Stimulated activated CD8-positive, alpha-beta memory T cell treated with anti-CD3 and anti-CD28 coated beads, Interleukin-15, amount 100 ng/mL, for 24 hours (primary cell): ENCODE measurements around the gene PCBP1.
"Not testable (repeated sequence)": the region's sequence is repeated elsewhere in the genome, so short reads cannot be mapped to it uniquely, and the experiment has no call there.

Experiments
- DNase-seq: peaks from one replicate; pipeline ENCODE4 v3.0.0-alpha.2; 2020; ENCODE audit warnings: low read depth

Gene PCBP1

GRCh38 chr2:70081221-70081620 lies 6.1 kb upstream of the PCBP1 start:
- no peak for DNase-seq

DNA sequence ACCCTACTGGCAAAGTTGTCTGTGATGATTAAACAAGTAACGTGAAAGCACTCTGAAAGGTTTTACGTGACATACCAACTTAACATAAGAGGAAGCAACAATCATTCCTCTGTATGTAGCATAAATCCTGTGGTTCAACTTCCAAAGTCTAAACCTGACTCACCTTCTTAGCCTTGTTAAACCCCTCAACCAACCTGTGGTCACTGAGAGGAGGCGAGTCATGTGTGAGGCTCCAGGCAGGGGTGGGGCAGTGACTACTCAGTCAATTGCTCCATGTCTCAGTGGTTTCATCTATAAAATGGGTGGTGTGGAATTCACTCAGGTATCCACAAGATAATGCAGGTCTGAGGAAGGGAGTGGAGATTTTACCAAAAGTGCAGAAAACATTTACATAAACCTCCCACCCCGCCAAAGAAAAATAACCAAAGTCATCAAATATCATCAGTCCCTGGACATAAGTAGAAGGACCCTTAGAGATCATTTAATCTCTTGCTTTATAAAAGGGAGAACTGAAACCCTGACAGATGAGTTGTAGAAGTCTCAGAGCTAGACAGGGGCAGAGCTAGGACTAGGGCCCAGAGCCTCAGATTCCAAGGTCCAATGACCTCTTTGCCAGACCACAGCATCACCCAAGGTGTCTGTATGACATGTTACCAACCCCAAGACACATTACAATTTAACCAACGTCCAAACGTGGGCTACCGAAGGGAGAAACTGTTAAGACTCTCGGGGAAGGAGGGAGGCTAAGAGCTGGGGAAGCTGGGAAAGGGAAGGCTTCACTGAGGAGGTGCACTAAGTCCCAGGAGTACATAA lies 3.7 kb upstream of the PCBP1 start:
- DNase-seq = no peak

DNA sequence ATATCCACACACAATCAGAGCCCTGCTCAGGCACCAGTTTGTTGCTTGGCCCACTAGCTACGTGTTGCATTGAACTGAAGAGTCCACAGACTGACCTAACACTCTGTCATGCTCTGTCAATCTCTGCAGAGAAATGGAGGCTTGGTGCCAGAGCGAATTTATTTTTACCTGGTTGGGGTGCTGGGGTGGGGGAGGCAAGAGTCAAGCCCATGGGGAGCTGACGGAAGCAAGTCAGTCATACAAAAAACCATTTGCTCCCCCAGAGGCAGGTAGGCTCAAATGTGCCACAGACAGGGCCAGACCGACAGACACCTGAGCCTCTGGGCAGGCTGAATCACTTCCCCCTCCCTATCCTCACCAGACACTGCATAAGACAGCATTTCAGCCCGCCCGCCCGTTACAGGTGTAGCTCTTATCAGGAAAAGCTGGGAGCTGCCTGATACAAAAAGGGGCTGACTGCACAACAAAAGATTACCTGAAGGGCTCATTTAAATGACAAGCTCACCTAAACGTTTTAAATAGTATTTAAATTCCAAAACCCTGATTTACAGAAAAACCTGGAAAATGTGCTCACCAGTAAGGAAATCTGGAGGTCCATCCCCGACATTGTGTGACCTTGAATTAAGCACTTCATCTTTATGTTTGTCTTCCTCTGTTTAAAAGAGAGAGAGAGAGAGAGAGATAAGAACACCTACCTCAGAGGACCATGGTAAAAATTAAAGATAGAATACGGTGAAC lies 2.1 kb upstream of the PCBP1 start:
- DNase-seq = no peak

GRCh38 chr2:70085711-70086277 lies 1.5 kb upstream of the PCBP1 start:
- no peak for DNase-seq

DNA sequence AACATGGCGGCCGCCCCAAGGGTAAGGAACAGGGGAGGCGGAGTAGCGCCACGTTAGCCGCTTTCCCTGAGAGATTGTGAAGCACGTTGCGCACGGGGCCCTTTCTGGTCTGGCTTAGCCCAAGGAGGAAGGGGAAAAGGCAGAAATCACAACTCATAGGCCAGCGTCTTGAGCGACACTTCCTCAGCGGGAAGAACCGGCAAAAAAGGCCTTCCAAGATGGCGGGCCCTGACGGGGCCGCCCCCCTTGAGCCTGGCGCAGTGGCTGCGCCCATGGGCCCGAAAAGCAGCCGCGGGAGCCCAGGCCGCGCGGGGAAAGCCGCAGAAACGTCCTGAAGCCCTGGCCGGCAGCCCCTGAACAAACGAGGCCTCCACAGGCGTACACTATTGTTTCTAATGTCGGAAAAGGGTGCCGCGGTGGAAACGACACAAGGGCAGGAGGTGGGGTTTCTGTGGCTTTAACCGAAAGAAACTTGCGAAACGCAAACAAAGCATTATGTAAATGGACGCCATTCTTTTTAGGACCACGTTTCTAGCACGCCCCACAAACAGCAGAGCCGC lies 919 bp upstream of the PCBP1 start:
- peak; percentile 50 for DNase-seq

GRCh38 chr2:70087702-70088597 lies 673 bp downstream of the PCBP1 start:
- DNase-seq = peak; percentile 34

GRCh38 chr2:70088598-70089219 lies 1.4 kb downstream of the PCBP1 start:
- no peak for DNase-seq

GRCh38 chr2:70089220-70089982 lies 2.1 kb downstream of the PCBP1 start:
- no peak for DNase-seq

- no peak for DNase-seq
These were observed 2.8 kb downstream of the PCBP1 start for GRCh38 chr2:70089983-70090525.

- no peak for DNase-seq
These were observed 3.5 kb downstream of the PCBP1 start for GRCh38 chr2:70090706-70091334.

DNA sequence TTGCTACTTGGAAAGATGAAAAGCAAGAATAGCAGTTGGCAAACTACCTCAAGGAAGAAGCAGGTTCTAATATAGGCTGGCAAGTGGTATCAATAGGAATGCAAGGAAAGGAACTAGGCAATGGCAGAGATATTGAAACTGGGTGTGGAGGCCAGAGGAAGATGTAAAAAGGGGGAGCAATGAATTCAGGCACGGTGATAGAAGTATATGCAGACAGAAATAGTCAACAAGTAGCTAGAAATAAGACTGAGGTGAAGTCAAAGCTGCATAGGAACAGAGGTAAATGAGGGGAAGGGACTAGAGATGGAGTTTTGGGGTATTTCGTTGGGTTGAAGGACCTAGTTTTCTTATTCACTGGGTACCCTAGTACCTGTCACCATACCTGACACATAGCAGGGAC lies 4.1 kb downstream of the PCBP1 start:
- no peak for DNase-seq

GRCh38 chr2:70091816-70092215 lies 4.5 kb downstream of the PCBP1 start:
- DNase-seq = no peak

DNA sequence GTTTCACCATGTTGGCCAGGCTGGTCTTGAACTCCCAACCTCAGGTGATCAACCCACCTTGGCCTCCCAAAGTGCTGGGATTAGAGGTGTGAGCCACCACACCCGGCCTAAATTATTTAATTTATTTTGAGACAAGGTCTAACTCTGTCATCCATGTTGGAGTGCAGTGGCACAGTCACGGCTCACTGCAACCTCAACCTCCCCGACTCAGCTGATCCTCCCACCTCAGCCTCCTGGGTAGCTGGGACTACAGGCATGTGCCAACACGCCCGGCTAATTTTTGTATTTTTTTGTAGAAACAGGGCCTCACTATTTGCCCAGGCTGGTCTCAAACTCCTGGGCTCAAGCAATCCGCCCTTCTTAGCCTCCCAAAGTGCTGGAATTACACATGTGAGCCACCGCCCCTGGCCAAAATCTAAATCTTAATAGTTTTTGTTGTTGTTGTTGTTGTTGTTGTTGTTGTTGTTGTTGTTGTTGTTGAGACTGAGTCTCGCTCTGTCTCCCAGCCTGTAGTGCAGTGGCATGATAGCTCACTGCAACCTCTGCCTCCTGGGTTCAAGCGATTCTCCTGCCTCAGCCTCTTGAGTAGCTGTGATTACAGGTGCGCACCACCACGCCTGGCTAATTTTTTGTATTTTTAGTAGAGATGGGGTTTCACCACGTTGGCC lies 5.4 kb downstream of the PCBP1 start:
- DNase-seq = not testable (repeated sequence)

DNA sequence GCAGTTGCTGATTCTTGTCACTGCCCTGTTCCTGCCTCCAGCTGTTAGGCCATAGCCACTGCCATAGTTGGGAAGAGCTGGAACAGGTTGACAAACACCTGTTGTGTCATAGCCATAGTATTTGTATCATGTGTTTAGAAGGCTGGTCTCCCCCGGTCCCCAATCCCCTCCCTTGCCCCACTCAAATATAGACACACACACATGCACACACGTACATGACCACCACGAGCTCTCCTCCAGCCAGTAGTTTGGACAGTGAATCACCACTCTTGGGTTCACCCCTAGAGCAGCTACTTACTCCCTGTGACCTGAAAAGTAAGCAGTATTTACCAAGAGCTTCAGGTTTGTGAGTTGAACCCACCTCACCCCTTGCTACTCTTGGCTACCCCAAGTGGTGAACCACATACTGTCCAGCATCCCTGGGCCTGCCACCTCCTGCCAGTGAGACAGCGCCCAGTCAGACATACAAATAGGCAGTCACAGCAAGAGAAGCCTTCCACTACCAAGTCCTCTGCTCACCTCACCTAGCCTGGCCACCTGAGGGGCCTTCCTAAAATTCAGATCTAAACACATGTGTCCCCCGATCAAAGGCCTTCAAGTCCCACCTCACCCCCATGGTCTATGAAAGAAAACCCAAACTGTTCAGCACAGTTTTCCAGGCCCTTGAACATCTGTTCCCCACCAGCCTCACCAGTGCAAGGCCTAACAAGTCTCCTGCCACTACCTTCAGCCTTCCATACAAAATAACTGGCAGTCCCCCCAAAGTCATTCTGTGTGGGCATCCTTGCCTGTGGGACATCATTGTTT lies 7.1 kb downstream of the PCBP1 start:
- no peak for DNase-seq

DNA sequence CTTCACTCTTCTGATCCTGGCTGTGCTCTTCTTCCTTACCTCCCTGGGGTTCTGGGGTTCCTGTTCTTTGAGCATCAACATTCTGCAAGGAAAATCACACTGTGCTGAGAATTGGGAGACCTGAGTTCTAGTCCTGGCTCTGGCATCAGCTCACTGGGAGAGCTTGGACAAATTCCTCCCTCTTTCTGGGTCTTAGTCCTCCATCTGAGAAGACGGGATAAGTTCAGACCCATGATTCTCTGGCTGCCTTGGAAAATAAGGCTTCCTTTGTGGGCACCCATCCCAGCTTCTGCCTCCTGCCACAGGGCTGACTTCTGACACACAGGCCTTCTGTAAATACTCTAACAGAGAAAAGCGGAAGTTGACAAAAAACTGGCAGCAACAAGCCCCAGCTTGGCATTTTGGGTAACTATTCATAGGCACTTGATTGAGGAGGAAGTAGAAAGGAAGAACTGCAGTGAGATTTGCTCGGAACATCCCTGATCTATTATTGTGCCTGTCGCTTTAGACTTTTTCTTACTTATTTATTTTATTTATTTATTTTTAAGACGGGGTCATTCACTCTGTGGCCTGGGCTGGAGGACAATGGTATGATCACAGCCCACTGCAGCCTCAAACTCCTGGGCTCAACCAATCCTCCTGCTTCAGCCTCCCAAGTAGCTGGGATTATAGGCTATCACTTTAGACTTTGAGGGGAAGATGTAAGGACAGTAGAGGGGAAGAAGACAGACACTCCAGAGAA lies 7.9 kb downstream of the PCBP1 start:
- no peak for DNase-seq

- no peak for DNase-seq
These were observed 8.7 kb downstream of the PCBP1 start for GRCh38 chr2:70095720-70096670.
